Spinal cord (tissue), 10 donors: ENCODE data around the gene RGP1. TPM values are rescaled to one million over a fixed set of nuclear protein-coding genes. Genes with fewer than 3 reads are reported as not detected.

Experiments
- DNase-seq, 6 donors: peaks; one replicate each; pipeline versions ENCODE4 v3.0.0 to v3.0.0-alpha.2; 2013 to 2015; ENCODE audit warnings: low spot score in 6 of 6, low read depth in 4 of 6
- H3K27ac ChIP-seq: one replicate; pipeline ENCODE4 v1.5.1; 2013; ENCODE audit warnings: low read depth, low read length, control low read depth
- H3K27me3 ChIP-seq: one replicate; pipeline ENCODE4 v1.6.1; 2013; ENCODE audit warnings: low read length; ENCODE audit not compliant: control insufficient read depth, insufficient read depth
- H3K36me3 ChIP-seq: one replicate; pipeline ENCODE4 v1.6.1; 2013; ENCODE audit warnings: low read length; ENCODE audit not compliant: control insufficient read depth, insufficient read depth
- H3K4me1 ChIP-seq: one replicate; pipeline ENCODE4 v1.6.1; 2013; ENCODE audit warnings: low read length; ENCODE audit not compliant: control insufficient read depth, insufficient read depth
- H3K4me3 ChIP-seq: one replicate; pipeline ENCODE4 v1.5.1; 2013; ENCODE audit warnings: low read depth, low read length, control low read depth
- H3K9me3 ChIP-seq: one replicate; pipeline ENCODE4 v1.6.1; 2013; ENCODE audit warnings: low read length; ENCODE audit not compliant: control insufficient read depth, insufficient read depth
- WGBS: methylation state at CpG from one replicate; pipeline ENCODE4 v1.1.5; 2013; ENCODE audit warnings: missing lambda C conversion rate; ENCODE audit not compliant: insufficient coverage; 5-methylcytosine and 5-hydroxymethylcytosine counted together
- polyA plus RNA-seq, 2 donors: library from polyadenylated mRNA; unstranded; fragments of 120-200 nt; gene quantifications; one replicate each; pipeline ENCODE4 v1.2.1, GENCODE V29; 2013; ENCODE audit not compliant: insufficient read length in 2 of 2
- total RNA-seq, 2 donors: library from RNA; depleted of rRNA in 1 of 2; stranded (reverse); fragments of 120-200 nt in 1 of 2; fragments of >200 nt in 1 of 2; gene quantifications; one replicate each; pipeline versions ENCODE4 v1.2.3 to v1.2.4, GENCODE V29; 2013 to 2014
- donor health status: healthy.

RGP1 gene
- total and polyA plus RNA-seq, 4 donors = 12.7 to 23.5 (median 21.5) TPM

DNA sequence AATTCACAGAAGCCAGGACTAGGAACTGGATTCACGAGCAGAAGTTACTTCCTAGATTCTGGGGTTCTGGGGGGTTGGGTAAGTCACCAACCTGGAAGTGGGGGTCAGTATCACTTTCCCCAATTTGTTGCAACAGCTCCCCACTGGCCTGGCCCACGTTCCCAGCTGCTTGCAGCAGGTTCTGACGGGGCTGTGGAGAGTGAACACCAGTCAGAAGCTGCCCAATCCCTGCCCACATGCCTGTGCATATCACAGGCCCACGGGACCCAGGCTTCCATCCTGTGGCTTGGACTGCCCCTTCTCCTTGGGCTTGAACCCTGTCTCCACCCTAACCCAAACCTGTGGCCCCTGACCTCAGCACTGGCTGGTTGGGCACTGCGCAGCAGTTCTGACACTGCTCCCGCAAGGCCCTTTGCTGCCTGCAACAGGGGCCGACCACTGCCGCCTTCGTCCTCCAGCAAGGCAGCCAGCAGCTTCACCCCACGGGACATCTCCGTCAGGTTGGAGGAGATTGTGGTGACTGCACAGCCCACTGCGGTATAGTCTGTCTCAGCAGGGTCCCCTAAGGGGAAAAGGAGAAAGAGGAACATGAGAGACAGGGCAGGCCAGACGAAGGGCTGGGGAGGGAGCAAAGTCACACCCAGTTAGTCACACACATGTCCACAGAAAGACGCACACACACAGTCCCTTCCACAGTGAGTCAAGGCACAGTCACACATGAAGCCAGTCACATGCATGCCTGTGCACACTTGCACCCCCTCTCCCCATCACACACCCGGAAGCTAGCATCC is 30.2 kb upstream of the RGP1 start:
- Histone ChIP-seq H3K27me3 (no peaks in the 10 kb centered on the region), H3K4me3 (no peak overlapping the region), H3K4me1 (no peaks in the 10 kb centered on the region), H3K9me3 (no peaks in the 10 kb centered on the region), H3K36me3 (peaks cover 91% of the 10 kb centered on the region), H3K27ac (no peak overlapping the region)
- DNase-seq = no peak
- 92% methylated on average over 13 of the region's 15 CpGs for WGBS

DNA sequence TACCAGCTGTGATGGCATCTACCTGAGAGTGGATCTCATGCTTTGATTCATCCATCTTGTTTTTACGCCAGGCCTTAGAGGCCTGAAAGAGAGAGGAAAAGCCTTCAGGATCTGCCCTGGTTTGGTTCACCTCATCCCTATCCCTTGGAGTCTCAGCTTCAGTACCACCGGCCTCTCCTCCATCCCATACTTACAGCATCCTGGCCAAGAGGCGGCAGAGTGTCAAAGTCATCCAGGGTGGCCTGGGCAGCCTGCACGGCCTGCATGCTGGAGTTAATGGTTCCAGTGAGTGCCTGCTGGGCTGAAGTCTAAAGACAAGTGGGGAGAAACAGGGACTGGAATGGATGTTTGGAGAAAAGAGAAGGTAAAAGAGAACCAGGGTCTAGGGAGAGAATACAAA is 29.5 kb upstream of the RGP1 start:
- DNase-seq = no peak
- Histone ChIP-seq H3K4me3 (no peak overlapping the region), H3K9me3 (no peaks in the 10 kb centered on the region), H3K36me3 (peaks cover 91% of the 10 kb centered on the region), H3K27ac (no peak overlapping the region), H3K4me1 (no peaks in the 10 kb centered on the region), H3K27me3 (no peaks in the 10 kb centered on the region)
- WGBS = 100% methylated on average over 2 of the region's 4 CpGs

DNA sequence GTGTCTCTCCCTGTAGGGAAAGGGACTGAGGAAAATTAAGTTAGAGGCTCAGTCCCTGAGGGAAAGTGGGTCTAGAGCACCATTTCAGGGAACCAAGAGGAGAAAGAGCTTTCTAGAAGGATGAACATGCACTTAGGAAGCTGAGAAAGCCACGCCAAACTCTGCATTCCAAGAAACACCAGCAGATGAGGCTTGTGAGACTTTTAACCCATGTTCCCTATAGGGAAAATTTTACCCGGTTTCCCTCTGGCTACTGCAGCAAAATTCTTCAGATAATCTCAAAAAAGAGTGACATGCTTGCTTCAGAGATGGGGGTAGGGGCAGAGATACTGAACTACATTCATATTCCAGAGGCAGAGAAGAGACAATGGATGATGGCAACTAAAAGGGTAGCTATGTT is 25.7 kb upstream of the RGP1 start:
- Histone ChIP-seq H3K4me3 (no peak overlapping the region), H3K27ac (no peak overlapping the region), H3K36me3 (peaks cover 84% of the 10 kb centered on the region), H3K4me1 (peaks cover 20% of the 10 kb centered on the region), H3K9me3 (no peaks in the 10 kb centered on the region), H3K27me3 (no peaks in the 10 kb centered on the region)
- no peak for DNase-seq
- WGBS = 92% methylated on average over 2 of the region's 2 CpGs

DNA sequence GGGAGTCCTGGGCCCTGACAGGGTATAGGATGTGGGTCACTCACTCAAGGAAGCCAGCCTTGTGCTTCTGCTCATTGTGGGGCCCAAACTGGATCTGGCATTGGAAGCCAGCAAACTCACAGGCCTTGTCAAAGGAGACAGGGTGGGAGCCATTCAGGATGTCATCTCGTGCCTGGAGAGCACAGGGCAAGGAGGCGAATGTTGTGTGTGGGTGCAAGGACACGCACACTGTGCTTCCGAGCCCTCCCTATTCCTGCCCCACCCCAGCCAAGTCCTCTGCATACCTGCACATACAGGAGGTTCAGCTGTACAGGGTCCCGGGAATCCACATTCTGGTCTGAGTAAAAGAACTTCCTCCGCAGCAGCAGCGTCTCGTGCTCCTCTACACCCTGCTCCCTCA is 25.2 kb upstream of the RGP1 start:
- 99% methylated on average over 6 of the region's 8 CpGs for WGBS

DNA sequence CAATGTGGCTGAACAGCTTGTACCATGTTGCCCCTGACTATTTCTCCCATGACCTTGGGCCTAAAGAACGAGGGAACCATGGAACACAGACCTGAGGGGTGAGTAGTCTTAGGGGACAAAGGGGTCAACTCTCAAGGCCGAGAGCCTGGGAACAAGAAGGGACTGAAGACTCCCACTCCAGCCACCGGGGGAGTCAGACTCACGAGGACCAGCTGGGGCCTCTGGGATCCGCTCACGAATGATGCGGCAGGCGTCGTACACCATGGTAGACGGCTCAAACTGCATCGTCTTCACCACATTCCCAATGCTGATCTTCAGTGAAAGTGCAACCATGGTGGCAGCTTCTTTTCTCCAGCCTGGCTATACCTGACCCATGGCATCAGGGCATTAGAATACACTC is 23.7 kb upstream of the RGP1 start:
- Histone ChIP-seq H3K9me3 (no peaks in the 10 kb centered on the region), H3K27ac (no peak overlapping the region), H3K4me3 (no peak overlapping the region), H3K4me1 (peaks cover 33% of the 10 kb centered on the region), H3K27me3 (no peaks in the 10 kb centered on the region), H3K36me3 (peaks cover 69% of the 10 kb centered on the region)
- 94% methylated on average over 10 of the region's 11 CpGs for WGBS
- DNase-seq = no peak

More for the DNA sequence above, 25.2 kb upstream of the RGP1 start:
- no peaks in the 10 kb centered on the region for H3K27me3 ChIP-seq
- H3K9me3 ChIP-seq = no peaks in the 10 kb centered on the region
- peaks cover 24% of the 10 kb centered on the region for H3K4me1 ChIP-seq
- peaks cover 79% of the 10 kb centered on the region for H3K36me3 ChIP-seq
- no peak for DNase-seq
- H3K27ac ChIP-seq = no peak overlapping the region
- no peak overlapping the region for H3K4me3 ChIP-seq

DNA sequence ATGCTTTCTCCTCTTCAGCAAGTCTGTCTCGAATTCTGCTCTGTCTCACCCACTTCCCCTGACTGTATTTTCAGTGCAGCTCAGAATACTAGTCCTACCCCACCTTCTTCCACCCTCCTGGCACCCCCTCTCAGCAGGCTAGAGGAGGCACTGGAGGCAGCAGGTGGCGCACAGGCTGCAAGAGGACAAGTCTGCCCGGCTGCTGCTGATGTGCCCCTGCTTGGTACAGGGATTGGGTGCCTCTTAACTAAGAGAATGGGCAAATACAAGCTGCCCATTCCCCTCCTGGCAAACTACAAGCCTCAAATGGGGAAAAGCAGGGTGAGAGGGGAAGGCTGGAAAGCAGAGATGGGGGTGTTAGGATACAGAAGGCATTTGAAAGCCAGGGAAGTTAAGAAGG is 22.2 kb upstream of the RGP1 start:
- Histone ChIP-seq H3K27me3 (no peaks in the 10 kb centered on the region), H3K4me3 (no peak overlapping the region), H3K9me3 (no peaks in the 10 kb centered on the region), H3K4me1 (peaks cover 33% of the 10 kb centered on the region), H3K36me3 (peaks cover 60% of the 10 kb centered on the region), H3K27ac (peak overlapping the region; percentile 97)
- no peak for DNase-seq
- WGBS = 75% methylated on average over 3 of the region's 3 CpGs

DNA sequence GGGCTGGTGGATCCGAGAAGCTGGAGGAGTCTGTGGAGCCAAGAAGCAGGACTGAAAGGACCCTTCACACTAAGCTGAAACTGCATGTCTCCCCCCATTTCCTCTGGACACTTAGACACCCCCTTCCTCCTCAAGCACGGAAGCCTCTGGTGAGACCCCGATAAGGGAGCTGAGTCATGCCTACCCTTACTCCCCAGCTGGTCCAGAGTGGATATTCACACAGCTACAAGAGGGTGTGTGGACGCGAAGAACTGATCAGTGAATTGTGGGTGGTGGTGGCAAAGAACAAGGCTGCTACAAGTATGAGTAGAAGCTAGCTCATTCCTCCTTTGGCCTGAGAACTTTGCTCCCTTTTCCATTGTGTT is 21.4 kb upstream of the RGP1 start:
- WGBS = 70% methylated on average over 2 of the region's 5 CpGs
- Histone ChIP-seq H3K4me3 (peak overlapping the region; percentile 26), H3K27me3 (no peaks in the 10 kb centered on the region), H3K27ac (peak overlapping the region; percentile 97), H3K4me1 (peaks cover 34% of the 10 kb centered on the region), H3K9me3 (no peaks in the 10 kb centered on the region), H3K36me3 (peaks cover 54% of the 10 kb centered on the region)
- no peak for DNase-seq

DNA sequence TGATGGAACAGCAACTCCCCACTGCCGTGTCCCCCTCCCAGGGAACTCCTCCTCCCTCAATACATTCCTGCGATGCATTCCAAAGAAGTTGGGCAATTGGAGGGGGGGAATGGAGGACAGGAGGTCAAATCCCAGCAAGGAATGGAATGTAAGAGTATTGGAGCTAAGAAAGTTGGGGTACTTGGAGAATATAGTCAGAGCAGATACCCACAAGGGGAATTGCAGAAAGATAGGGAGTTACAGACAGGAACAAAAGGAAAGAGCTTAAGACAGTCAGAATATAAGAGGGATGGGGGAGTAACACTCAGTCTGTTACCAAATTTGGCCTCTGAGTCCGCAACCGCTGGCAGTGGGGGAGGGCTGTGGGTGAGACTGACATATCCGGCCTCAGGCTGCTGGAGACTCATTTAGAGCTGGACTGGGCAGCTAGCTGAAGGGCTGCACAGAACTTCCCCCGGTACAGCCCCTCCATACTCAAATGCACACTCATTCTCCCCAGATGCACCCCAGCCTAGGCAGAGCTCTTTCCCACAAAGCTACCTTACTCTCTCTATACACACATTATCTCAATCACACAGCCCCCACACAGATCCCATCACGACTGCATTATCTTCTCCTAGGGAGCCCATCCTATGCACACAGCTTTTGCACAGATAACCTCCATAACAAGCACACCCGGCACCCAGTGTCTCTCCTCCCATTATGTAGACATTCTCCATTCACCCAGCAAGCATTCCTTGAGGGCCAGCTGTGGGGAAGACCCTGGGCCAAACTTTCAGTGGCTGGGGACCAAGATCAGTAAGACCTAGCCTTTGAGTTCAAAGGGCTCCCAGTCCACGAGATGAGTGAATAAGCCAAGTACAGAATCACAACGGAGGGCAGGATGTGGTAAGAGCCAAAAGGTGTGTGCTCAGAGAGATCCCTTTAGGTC is 20.8 kb upstream of the RGP1 start:
- Histone ChIP-seq H3K36me3 (peaks cover 49% of the 10 kb centered on the region), H3K4me1 (peaks cover 41% of the 10 kb centered on the region), H3K27me3 (no peaks in the 10 kb centered on the region), H3K27ac (peak overlapping the region; percentile 97), H3K9me3 (no peaks in the 10 kb centered on the region), H3K4me3 (peak overlapping the region; percentile 26)
- WGBS = 29% methylated on average over 5 of the region's 10 CpGs
- peak in 1 of 6 donors; percentile 41 for DNase-seq

DNA sequence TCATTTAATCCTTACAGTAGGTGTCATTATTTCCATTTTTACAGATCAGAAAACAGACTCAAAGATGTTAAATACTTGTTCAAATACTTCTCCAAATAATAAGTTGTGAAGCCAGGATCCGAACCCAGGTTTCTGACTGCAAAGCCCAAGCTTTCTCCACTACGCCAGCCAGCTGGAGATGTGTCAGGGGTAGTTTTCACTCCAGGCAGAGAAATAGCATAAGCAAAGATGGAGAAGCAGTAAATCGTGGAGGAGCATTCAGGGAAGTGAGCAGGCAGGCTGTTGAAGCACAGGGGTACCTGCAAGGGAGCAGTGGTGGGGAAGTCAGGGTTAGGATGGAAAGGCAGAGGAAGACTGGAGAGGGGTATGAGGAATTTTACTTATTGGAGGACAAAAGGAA is 20.0 kb upstream of the RGP1 start:
- peak overlapping the region; percentile 97 for H3K27ac ChIP-seq
- DNase-seq = no peak
- H3K4me3 ChIP-seq = peak overlapping the region; percentile 1
- H3K4me1 ChIP-seq = peaks cover 41% of the 10 kb centered on the region
- no peaks in the 10 kb centered on the region for H3K9me3 ChIP-seq
- no peaks in the 10 kb centered on the region for H3K27me3 ChIP-seq
- peaks cover 41% of the 10 kb centered on the region for H3K36me3 ChIP-seq
- WGBS = 89% methylated on average over 3 of the region's 3 CpGs
